Left ventricle myocardium superior (tissue), 1 donor: ENCODE data around the gene CD70. TPM values are rescaled to one million over a fixed set of nuclear protein-coding genes. Genes with fewer than 3 reads are reported as not detected.
"Not testable (repeated sequence)": the region's sequence is repeated elsewhere in the genome, so short reads cannot be mapped to it uniquely, and the experiment has no call there.

ENCODE experiments used
- ATAC-seq: fragments of 200-7000 bp; cut with Tn5 transposase; one replicate; pipeline ENCODE4 v1.9.1; 2020; ENCODE audit warnings: mild to moderate bottlenecking, moderate library complexity
- DNase-seq: peaks from one replicate; pipeline ENCODE4 v3.0.0-alpha.2; 2020
- intact Hi-C: fragments of 100-400 bp; cut with micrococcal nuclease; formaldehyde crosslinking; loops from one replicate; pipeline ENCODE4 v1.11.0; 2022
- long read RNA-seq: library from polyadenylated mRNA; unstranded; transcript quantifications from one replicate; pipeline ENCODE4 v2.0.0, GENCODE V29; 2021
- total RNA-seq: library from RNA; stranded (reverse); fragmentation: NEBNext Ultra II Directional; extraction: Animal tissue kit (Norgen Biotek cat#: 25700); gene quantifications from one replicate; pipeline ENCODE4 v1.2.1, GENCODE V29; 2021
- donor health status: DM: no; HTN: yes; CAD: no; lungs with severe emphysema.

CD70 gene
- not detected for total RNA-seq
- long read RNA-seq: 0 reads

DNA sequence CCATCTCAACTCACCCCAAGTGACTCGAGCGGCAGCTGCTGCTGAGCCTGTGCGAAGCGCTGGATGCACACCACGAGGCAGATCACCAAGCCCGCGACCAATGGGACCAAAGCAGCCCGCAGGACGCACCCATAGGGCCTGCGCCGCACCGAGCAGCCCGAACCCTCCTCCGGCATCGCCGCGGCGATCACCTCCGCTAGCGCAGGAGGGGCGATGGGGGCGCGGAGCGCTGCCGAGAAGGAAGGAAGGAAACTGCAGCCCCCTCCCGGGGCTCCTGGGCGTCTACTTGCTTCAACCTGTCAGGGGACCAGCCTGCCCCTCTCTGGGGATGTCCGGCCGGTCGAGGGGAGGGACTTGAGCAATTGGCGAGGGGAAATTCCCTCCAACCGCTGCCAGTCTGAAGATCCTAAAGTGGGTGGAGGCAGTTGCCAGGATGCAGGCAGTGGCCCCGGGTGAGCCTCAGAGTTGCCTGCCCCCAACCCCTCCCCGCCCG is at the start of gene CD70:
Gene CD70, minus strand, starts transcription at position 324 of the 493 bp plus-strand sequence. Its CDS starts 148 bp downstream, at position 176.
- DNase-seq: no peak
- no peak for ATAC-seq

DNA sequence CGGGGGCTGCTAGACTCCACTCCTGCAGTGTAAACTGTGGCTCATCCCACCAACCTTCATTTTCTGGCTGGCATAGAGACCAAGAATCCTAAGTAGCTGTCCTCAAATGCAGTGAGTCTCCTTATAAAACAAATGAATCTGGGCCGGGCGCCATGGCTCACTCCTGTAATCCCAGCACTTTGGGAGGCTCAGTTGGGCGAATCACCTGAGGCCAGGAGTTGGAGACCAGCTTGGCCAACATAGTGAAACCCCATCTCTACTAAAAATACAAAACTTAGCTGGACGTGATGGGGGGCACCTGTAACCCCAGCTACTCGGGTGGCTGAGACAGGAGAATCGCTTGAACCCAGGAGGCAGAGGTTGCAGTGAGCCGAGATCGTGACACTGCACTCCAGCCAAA is 49.4 kb upstream of the CD70 start:
- ATAC-seq, DNase-seq, intact Hi-C loops: not testable (repeated sequence)

More for the DNA sequence above, at the start of gene CD70:
- intact Hi-C loops: no loop called here

DNA sequence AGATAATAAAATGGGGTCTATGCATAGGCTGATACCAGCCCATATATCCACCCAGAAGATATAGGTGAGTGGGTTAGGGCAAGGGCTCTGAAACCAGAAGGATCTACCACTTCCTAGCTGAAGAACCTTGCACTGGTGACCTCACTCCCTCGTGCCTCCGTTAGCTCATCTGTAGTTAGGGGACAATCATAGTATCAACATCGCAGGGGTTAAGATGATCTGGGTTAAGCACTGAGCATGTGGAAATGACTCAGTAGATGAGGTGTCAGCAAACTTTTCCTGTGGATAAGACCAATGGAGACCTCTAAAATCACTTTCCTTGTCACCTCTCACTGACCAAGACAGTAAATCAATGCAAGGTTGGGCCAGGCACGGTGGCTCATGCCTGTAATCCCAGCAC is 48.5 kb upstream of the CD70 start:
- DNase-seq (no peak), ATAC-seq (no peak)
- intact Hi-C loops: no loop called here

DNA sequence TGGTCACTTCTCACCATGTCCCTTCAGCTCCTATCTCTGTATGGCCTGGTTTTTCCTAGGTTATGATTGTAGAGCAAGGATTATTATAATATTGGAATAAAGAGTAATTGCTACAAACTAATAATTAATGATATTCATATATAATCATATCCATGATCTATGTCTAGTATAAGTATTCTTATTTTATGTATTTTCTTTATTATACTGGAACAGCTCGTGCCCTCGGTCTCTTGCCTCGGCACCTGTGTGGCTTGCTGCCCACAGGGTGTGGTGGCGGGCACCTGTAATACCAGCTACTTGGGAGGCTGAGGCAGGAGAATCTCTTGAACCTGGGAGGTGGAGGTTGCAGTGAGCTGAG is 42.5 kb upstream of the CD70 start:
- DNase-seq, intact Hi-C loops, ATAC-seq: not testable (repeated sequence)

GRCh38 chr19:6632747-6633455 is 42.0 kb upstream of the CD70 start:
- peak; percentile 57 for ATAC-seq
- intact Hi-C loops: not testable (repeated sequence)
- peak; percentile 82 for DNase-seq

- DNase-seq (no peak), ATAC-seq (peak; percentile 68)
- intact Hi-C loops: no loop called here
These were observed 41.2 kb upstream of the CD70 start for GRCh38 chr19:6632002-6632621.

GRCh38 chr19:6626764-6627163 is 35.8 kb upstream of the CD70 start:
- ATAC-seq (no peak), DNase-seq (no peak)
- intact Hi-C loops: no loop called here

DNA sequence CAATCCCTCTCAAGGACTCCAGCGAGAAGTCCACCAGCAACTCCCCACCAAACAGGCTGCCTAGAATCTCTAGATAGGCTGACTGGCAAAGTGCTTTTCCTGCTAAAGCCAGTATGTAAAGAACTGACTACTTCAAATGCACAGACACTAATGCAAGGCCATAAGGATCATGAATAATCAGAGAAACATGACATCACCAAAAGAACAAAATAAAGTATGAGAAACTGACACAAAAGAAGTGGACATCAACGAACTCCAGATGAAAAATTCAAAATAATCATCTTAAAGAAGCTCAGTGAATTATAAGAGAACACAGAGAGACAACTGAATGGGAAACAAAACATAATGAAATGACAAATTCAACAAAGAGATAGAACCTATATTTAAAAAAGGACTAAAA is 26.4 kb upstream of the CD70 start:
- ATAC-seq: no peak
- DNase-seq: no peak
- intact Hi-C loops: no loop called here

DNA sequence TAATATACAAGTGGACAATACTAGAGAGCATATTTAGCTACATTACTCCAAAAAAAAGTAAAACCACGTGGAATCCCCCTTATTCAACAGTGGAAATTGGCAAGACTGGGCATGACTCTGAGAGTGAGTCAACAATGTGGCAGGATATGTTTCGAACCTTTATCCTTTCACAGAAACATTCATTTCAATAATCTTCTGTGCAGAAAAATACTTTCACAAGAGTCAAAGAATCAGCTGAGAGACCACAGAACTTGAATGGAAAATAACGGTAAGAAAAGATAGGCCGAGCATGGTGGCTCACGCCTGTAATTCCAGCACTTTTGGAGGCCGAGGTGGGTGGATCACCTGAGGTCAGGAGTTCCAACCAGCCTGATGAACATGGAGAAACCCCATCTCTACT is 25.1 kb upstream of the CD70 start:
- intact Hi-C loops: no loop called here
- no peak for DNase-seq
- no peak for ATAC-seq

DNA sequence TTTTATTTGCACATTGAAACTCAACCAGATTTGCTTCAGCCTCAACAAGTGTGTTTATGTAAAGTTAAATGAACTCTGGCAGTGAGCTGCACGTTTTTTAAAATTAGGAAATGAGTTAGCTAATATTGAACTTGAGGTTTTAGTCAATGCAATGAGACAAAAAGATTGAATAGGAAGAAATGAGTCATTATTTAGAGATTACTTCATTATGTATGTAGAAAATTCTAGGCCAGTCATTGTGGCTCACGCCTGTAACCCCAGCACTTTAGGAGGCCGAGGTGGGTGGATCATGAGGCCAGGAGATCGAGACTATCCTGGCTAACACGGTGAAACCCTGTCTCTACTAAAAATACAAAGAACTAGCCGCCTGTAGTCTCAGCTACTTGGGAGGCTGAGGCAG is 22.8 kb upstream of the CD70 start:
- ATAC-seq (no peak), DNase-seq (no peak)
- intact Hi-C loops: no loop called here

GRCh38 chr19:6610934-6611852 is 20.2 kb upstream of the CD70 start:
- ATAC-seq (no peak), DNase-seq (no peak)
- intact Hi-C loops: no loop called here

DNA sequence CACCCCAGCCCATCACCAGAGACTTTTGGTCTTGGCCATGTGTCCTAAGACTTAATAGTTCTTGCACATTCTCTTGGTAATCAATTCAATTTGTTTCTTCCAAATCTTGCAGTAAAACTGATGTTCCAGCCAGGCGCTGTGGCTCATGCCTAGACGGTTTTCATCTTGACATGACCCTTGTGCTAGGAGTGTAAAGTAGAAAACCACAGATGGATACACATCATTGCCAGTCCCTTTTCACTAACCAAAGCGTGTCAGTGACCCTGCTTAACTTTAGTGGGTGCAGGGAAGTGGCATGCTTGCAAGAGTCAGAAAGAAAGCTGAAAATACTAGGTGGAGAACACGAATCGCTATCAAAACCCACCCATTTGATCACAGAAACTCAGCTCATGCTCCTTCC is 18.0 kb upstream of the CD70 start:
- intact Hi-C loops: no loop called here
- DNase-seq (no peak), ATAC-seq (no peak)

- intact Hi-C loops, ATAC-seq: not testable (repeated sequence)
These were observed 17.2 kb upstream of the CD70 start for GRCh38 chr19:6608146-6608545.

GRCh38 chr19:6606276-6607070 is 15.5 kb upstream of the CD70 start:
- ATAC-seq, DNase-seq, intact Hi-C loops: not testable (repeated sequence)

More at GRCh38 chr19:6608146-6608545, 17.2 kb upstream of the CD70 start:
- DNase-seq: not testable (repeated sequence)

DNA sequence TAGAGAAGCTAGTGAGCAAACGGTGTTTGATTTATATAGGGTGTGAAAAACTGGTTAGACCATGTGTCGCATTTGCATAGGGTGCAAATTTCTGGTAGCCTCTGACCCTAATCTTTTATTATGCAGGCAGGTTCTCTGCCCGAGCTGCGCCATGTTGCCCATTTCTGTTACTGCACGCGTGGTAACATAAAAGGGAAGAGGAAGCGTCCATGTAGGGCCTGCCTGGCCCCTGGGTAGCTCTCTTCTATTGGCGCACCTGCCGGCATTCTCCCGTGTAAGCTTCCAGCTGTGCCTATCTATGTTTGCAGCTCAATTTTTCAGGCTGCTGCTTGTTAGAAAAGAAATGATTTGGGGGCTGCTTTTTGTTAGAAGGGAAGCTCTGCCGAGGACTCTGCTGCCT is 14.0 kb upstream of the CD70 start:
- intact Hi-C loops: no loop called here
- ATAC-seq (no peak), DNase-seq (no peak)

GRCh38 chr19:6602729-6603114 is 11.8 kb upstream of the CD70 start:
- DNase-seq: no peak
- ATAC-seq: no peak
- intact Hi-C loops: no loop called here

- ATAC-seq, intact Hi-C loops, DNase-seq: not testable (repeated sequence)
These were observed 10.6 kb upstream of the CD70 start for GRCh38 chr19:6601537-6602052.

- ATAC-seq, intact Hi-C loops, DNase-seq: not testable (repeated sequence)
These were observed 10.1 kb upstream of the CD70 start for GRCh38 chr19:6600951-6601536.
